IMR-90 (cell line): ENCODE results near the gene MAP1LC3B2.

Experiments used
- BHLHE40 ChIP-seq: fragments of 150-350 bp; IDR thresholded peaks from 2 replicates; pipeline ENCODE4 v1.6.1; 2016; ENCODE audit warnings: mild to moderate bottlenecking, low read depth, low read length
- CEBPB ChIP-seq: IDR thresholded peaks from 2 replicates; pipeline ENCODE4 v1.6.1; 2012; ENCODE audit warnings: low read depth, low read length, improper control_type of control experiment
- CTCF ChIP-seq: conservative IDR thresholded peaks from 2 replicates; pipeline ENCODE4 v1.5.1; 2012; ENCODE audit warnings: mild to moderate bottlenecking, low read depth, low read length, improper control_type of control experiment
- MAZ ChIP-seq: IDR thresholded peaks from 2 replicates; pipeline ENCODE4 v1.6.1; 2012; ENCODE audit warnings: low read depth, mild to moderate bottlenecking, low read length, improper control_type of control experiment, moderate library complexity, borderline replicate concordance
- MXI1 ChIP-seq: IDR thresholded peaks from 2 replicates; pipeline ENCODE4 v1.6.1; 2012; ENCODE audit warnings: low read depth, mild to moderate bottlenecking, low read length, moderate library complexity, borderline replicate concordance
- NFE2L2 ChIP-seq: fragments of 150-350 bp; IDR thresholded peaks from 2 replicates; pipeline ENCODE4 v1.6.1; 2016; ENCODE audit warnings: low read depth, mild to moderate bottlenecking, low read length
- POLR2A ChIP-seq: IDR thresholded peaks from 2 replicates; pipeline ENCODE4 v1.6.1; 2012; ENCODE audit warnings: mild to moderate bottlenecking, low read depth, low read length
- RAD21 ChIP-seq: IDR thresholded peaks from 2 replicates; pipeline ENCODE4 v1.6.1; 2012; ENCODE audit warnings: low read length, improper control_type of control experiment
- RCOR1 ChIP-seq: IDR thresholded peaks from 2 replicates; pipeline ENCODE4 v1.6.1; 2012; ENCODE audit warnings: mild to moderate bottlenecking, low read length, improper control_type of control experiment; ENCODE audit not compliant: insufficient replicate concordance
- RFX5 ChIP-seq: IDR thresholded peaks from 2 replicates; pipeline ENCODE4 v1.8.0; 2012; ENCODE audit warnings: low read depth, mild to moderate bottlenecking, low read length, moderate library complexity
- SMC3 ChIP-seq: fragments of 150-350 bp; IDR thresholded peaks from 2 replicates; pipeline ENCODE4 v1.6.1; 2016; ENCODE audit warnings: low read depth, mild to moderate bottlenecking, antibody characterized with exemption, low read length, moderate library complexity
- TF ChIP-seq, protein P1 (sequence below): fragments of 150-350 bp; IDR thresholded peaks from 2 replicates; pipeline ENCODE4 v1.6.1; 2017; ENCODE audit warnings: mild to moderate bottlenecking, antibody characterized with exemption, low read length, low read depth
- TF ChIP-seq, protein P2 (sequence below): fragments of 150-350 bp; IDR thresholded peaks from 2 replicates; pipeline ENCODE4 v1.6.1; 2016; ENCODE audit warnings: low read depth, mild to moderate bottlenecking, low read length, moderate library complexity, borderline replicate concordance

- TF ChIP-seq POLR2A (no peak), CTCF (no peak), RAD21 (no peak), RFX5 (no peak), NFE2L2 (no peak), CEBPB (no peak), SMC3 (no peak), MAZ (no peak), MXI1 (no peak), BHLHE40 (no peak), RCOR1 (no peak)
- TF ChIP-seq, protein P1, sequence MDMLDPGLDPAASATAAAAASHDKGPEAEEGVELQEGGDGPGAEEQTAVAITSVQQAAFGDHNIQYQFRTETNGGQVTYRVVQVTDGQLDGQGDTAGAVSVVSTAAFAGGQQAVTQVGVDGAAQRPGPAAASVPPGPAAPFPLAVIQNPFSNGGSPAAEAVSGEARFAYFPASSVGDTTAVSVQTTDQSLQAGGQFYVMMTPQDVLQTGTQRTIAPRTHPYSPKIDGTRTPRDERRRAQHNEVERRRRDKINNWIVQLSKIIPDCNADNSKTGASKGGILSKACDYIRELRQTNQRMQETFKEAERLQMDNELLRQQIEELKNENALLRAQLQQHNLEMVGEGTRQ = no peak
- TF ChIP-seq, protein P2, sequence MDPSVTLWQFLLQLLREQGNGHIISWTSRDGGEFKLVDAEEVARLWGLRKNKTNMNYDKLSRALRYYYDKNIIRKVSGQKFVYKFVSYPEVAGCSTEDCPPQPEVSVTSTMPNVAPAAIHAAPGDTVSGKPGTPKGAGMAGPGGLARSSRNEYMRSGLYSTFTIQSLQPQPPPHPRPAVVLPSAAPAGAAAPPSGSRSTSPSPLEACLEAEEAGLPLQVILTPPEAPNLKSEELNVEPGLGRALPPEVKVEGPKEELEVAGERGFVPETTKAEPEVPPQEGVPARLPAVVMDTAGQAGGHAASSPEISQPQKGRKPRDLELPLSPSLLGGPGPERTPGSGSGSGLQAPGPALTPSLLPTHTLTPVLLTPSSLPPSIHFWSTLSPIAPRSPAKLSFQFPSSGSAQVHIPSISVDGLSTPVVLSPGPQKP = no peak
Observed at GRCh38 chr12:116542345-116542956, 16.7 kb upstream of the MAP1LC3B2 start.
